ENCODE measurements around the gene AFAP1L1.

Gene AFAP1L1

DNA sequence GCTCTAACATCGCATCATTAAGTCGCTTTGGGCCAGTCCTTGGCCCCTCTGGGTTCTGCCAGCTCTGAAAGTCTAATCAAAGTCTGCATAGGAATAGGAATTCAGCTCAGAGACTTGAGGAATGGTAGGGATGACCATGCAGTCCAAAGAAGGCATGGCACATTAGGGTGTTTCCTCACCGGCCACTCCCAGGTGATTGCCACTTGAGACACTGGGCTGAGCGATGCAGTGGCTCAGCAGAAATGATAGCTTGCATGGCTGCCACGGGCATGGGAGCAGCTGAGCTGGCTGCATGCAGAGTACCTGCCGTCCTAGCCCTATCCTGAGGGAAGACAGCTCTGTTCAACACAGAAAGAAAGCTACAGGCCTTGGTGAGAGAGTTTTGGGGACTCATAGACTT is 28.8 kb downstream of the AFAP1L1 start:
- no peak overlapping the region for H3K9ac ChIP-seq (ENCODE audit: insufficient read length)
- H3K4me3 ChIP-seq = no peak overlapping the region
- TF ChIP-seq POLR2AphosphoS5 (IDR thresholded peaks at IDR 0.05; ENCODE audit: borderline replicate concordance, low read depth, low read length) = no peak
- TF ChIP-seq FOXP2 (optimal IDR thresholded peaks at IDR 0.05; ENCODE audit: control extremely low read depth, extremely low read length, insufficient read depth) = no peak
- TF ChIP-seq EZH2 (IDR thresholded peaks at IDR 0.05) = no peak
- H3K36me3 ChIP-seq (ENCODE audit: insufficient read depth, low read length) = no peaks in the 10 kb centered on the region
- no peak for DNase-seq (ENCODE audit: low read depth, low spot score)
- H3K9me3 ChIP-seq (ENCODE audit: low read depth, low read length) = no peaks in the 10 kb centered on the region
- no peak overlapping the region for H3K27ac ChIP-seq

DNA sequence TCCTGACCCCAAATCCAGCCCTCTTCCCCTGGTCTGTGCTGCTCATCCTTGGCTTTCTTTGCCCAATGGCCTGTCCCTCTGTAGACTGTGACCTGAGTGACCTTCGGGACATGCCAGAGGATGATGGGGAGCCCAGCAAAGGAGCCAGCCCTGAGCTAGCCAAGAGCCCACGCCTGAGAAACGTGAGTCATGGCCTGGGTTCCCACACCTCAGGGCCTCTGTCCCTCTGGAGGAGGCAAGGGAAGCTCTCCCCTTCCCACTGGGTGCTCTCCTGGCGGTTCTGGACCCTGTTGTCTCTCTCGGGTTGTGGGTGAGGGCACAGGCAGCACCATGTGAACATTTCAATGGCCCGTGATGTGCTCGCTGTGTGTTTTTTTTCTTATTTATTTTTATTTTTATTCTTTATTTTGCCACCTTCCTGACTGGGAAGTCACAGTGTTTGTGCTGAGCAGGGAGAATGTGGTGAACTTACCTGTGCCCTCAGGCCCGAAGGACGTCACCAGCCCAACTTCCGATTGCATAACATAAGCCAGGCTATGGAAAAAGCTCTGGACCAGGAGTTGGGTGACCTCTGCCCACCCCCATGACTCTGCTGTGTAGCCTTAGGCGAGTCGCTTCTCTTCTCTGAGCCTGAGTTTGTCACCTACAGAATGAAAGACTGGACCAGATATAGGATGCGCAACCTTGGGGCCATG is 29.5 kb downstream of the AFAP1L1 start:
- Histone ChIP-seq H3K9ac (ENCODE audit: insufficient read length) (no peak overlapping the region), H3K4me3 (no peak overlapping the region), H3K27ac (no peak overlapping the region), H3K36me3 (ENCODE audit: insufficient read depth, low read length) (no peaks in the 10 kb centered on the region), H3K9me3 (ENCODE audit: low read depth, low read length) (no peaks in the 10 kb centered on the region)
- DNase-seq (ENCODE audit: low read depth, low spot score) = no peak
- TF ChIP-seq POLR2AphosphoS5 (IDR thresholded peaks at IDR 0.05; ENCODE audit: borderline replicate concordance, low read depth, low read length) (no peak), EZH2 (IDR thresholded peaks at IDR 0.05) (no peak), FOXP2 (optimal IDR thresholded peaks at IDR 0.05; ENCODE audit: control extremely low read depth, extremely low read length, insufficient read depth) (no peak)

GRCh38 chr5:149301744-149302380 is 30.2 kb downstream of the AFAP1L1 start:
- TF ChIP-seq EZH2 (IDR thresholded peaks at IDR 0.05) = no peak
- TF ChIP-seq POLR2AphosphoS5 (IDR thresholded peaks at IDR 0.05; ENCODE audit: borderline replicate concordance, low read depth, low read length) = no peak
- TF ChIP-seq FOXP2 (optimal IDR thresholded peaks at IDR 0.05; ENCODE audit: control extremely low read depth, extremely low read length, insufficient read depth) = no peak
- Histone ChIP-seq H3K4me3 (no peak overlapping the region), H3K27ac (no peak overlapping the region), H3K9me3 (ENCODE audit: low read depth, low read length) (no peaks in the 10 kb centered on the region), H3K9ac (ENCODE audit: insufficient read length) (no peak overlapping the region), H3K36me3 (ENCODE audit: insufficient read depth, low read length) (no peaks in the 10 kb centered on the region)
- no peak for DNase-seq (ENCODE audit: low read depth, low spot score)

DNA sequence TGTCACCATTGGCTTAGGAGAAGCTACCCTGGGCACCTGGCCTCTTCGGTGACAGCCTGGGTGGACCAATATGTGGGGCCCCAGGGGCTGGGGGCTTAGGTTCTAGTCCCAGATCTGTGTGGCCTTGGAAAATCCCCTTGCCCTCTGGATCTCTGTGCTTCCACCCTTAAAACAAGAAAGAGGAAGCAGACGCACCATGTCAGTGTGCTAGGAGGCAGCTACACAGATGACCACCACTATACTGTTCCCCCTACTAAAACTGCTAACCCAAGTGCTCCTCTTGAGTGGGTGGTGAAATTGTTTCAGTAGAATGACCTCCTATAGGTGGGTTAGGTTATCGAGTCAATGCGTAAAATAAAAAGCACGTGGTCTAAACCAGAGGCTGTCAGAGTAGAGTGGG is 31.0 kb downstream of the AFAP1L1 start:
- Histone ChIP-seq H3K9ac (ENCODE audit: insufficient read length) (no peak overlapping the region), H3K27ac (no peak overlapping the region), H3K36me3 (ENCODE audit: insufficient read depth, low read length) (no peaks in the 10 kb centered on the region), H3K9me3 (ENCODE audit: low read depth, low read length) (no peaks in the 10 kb centered on the region), H3K4me3 (no peak overlapping the region)
- DNase-seq (ENCODE audit: low read depth, low spot score) = no peak
- TF ChIP-seq POLR2AphosphoS5 (IDR thresholded peaks at IDR 0.05; ENCODE audit: borderline replicate concordance, low read depth, low read length) = no peak
- no peak for TF ChIP-seq EZH2 (IDR thresholded peaks at IDR 0.05)
- TF ChIP-seq FOXP2 (optimal IDR thresholded peaks at IDR 0.05; ENCODE audit: control extremely low read depth, extremely low read length, insufficient read depth) = no peak

DNA sequence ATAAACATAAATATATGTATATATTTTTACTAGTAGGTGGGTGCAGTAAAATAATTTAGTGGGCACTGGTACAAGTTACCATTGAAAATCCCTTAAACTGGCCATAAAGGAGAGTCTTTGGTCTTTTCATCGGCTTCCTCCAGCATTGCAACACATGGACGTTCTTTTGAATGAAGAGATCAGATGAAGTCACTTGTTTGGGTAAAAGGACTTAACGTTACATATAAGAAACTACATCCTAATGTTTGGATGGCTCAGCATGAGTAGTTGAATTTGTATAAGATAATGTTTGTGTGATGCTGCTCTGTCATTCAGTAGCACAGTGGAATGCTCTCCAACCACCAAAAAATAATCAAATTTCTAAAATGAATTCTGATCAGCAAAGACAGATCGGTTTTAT is 31.6 kb downstream of the AFAP1L1 start:
- TF ChIP-seq EZH2 (IDR thresholded peaks at IDR 0.05) = no peak
- no peak for TF ChIP-seq FOXP2 (optimal IDR thresholded peaks at IDR 0.05; ENCODE audit: control extremely low read depth, extremely low read length, insufficient read depth)
- no peak for TF ChIP-seq POLR2AphosphoS5 (IDR thresholded peaks at IDR 0.05; ENCODE audit: borderline replicate concordance, low read depth, low read length)
- H3K36me3 ChIP-seq (ENCODE audit: insufficient read depth, low read length) = no peaks in the 10 kb centered on the region
- H3K27ac ChIP-seq = no peak overlapping the region

GRCh38 chr5:149304195-149305078 is 32.8 kb downstream of the AFAP1L1 start:
- H3K27ac ChIP-seq = no peak overlapping the region
- H3K4me3 ChIP-seq = no peak overlapping the region
- no peaks in the 10 kb centered on the region for H3K9me3 ChIP-seq (ENCODE audit: low read depth, low read length)
- TF ChIP-seq POLR2AphosphoS5 (IDR thresholded peaks at IDR 0.05; ENCODE audit: borderline replicate concordance, low read depth, low read length) (no peak), FOXP2 (optimal IDR thresholded peaks at IDR 0.05; ENCODE audit: control extremely low read depth, extremely low read length, insufficient read depth) (no peak), EZH2 (IDR thresholded peaks at IDR 0.05) (no peak)
- no peak overlapping the region for H3K9ac ChIP-seq (ENCODE audit: insufficient read length)
- H3K36me3 ChIP-seq (ENCODE audit: insufficient read depth, low read length) = no peaks in the 10 kb centered on the region
- no peak for DNase-seq (ENCODE audit: low read depth, low spot score)

More for the DNA sequence above, 31.6 kb downstream of the AFAP1L1 start:
- H3K4me3 ChIP-seq = no peak overlapping the region
- no peak for DNase-seq (ENCODE audit: low read depth, low spot score)
- no peak overlapping the region for H3K9ac ChIP-seq (ENCODE audit: insufficient read length)
- no peaks in the 10 kb centered on the region for H3K9me3 ChIP-seq (ENCODE audit: low read depth, low read length)

DNA sequence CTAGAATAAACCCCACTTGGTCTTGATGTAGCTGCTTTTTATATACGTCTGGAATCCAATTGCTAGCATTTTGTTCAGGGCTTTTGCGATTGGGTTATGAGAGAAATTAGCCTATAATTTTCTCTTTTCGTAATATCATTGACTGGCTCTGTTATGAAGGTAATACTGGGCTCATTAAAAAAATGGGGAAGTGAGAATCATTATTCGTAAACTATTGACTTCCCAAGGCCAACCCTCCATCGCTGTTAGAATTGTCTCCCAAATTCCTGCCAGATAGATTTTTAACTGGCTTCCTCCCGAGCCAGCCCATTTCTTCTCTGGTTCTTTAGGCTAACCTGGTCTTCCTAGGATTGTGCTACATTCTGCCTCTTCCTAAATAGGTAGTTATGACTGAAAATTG is 37.7 kb downstream of the AFAP1L1 start:
- no peak overlapping the region for H3K9ac ChIP-seq (ENCODE audit: insufficient read length)
- no peaks in the 10 kb centered on the region for H3K36me3 ChIP-seq (ENCODE audit: insufficient read depth, low read length)
- H3K4me3 ChIP-seq = no peak overlapping the region
- TF ChIP-seq FOXP2 (optimal IDR thresholded peaks at IDR 0.05; ENCODE audit: control extremely low read depth, extremely low read length, insufficient read depth) (no peak), POLR2AphosphoS5 (IDR thresholded peaks at IDR 0.05; ENCODE audit: borderline replicate concordance, low read depth, low read length) (no peak), EZH2 (IDR thresholded peaks at IDR 0.05) (no peak)
- no peak overlapping the region for H3K27ac ChIP-seq
- no peaks in the 10 kb centered on the region for H3K9me3 ChIP-seq (ENCODE audit: low read depth, low read length)
- DNase-seq (ENCODE audit: low read depth, low spot score) = no peak

- H3K27ac ChIP-seq = no peak overlapping the region
- no peak overlapping the region for H3K4me3 ChIP-seq
- DNase-seq (ENCODE audit: low read depth, low spot score) = no peak
- no peaks in the 10 kb centered on the region for H3K36me3 ChIP-seq (ENCODE audit: insufficient read depth, low read length)
- TF ChIP-seq FOXP2 (optimal IDR thresholded peaks at IDR 0.05; ENCODE audit: control extremely low read depth, extremely low read length, insufficient read depth) (no peak), POLR2AphosphoS5 (IDR thresholded peaks at IDR 0.05; ENCODE audit: borderline replicate concordance, low read depth, low read length) (no peak), EZH2 (IDR thresholded peaks at IDR 0.05) (no peak)
- H3K9ac ChIP-seq (ENCODE audit: insufficient read length) = no peak overlapping the region
- no peaks in the 10 kb centered on the region for H3K9me3 ChIP-seq (ENCODE audit: low read depth, low read length)
These were observed 38.8 kb downstream of the AFAP1L1 start for GRCh38 chr5:149310488-149310887.
